Measurements from ENCODE around the gene EPN2. TPM values are rescaled to one million over a fixed set of nuclear protein-coding genes. Genes with fewer than 3 reads are reported as not detected.
A peak's percentile ranks its signal among the peaks of the same experiment; 100 is the strongest.

EPN2 gene
- total RNA-seq, 4 donors from 2014 or later, result 23.9 to 35.1 (median 34.1) TPM

- DNase-seq, result peak in 1 of 3 donors; percentile 35
- Histone ChIP-seq H3K27ac (no peak overlapping the region), H3K27me3 (no peaks in the 10 kb centered on the region), H3K4me1 (peaks cover 0 to 6% (median 3%) of the 10 kb centered on the region in 4 donors), H3K9me3 (no peaks in the 10 kb centered on the region), H3K4me3 (no peak overlapping the region), H3K36me3 (peaks cover 0 to 18% (median 0%) of the 10 kb centered on the region in 3 donors)
- no peak for TF ChIP-seq POLR2A (IDR thresholded peaks at IDR 0.05)
- TF ChIP-seq CTCF (IDR thresholded peaks at IDR 0.05), result no peak
Measured at GRCh38 chr17:19333736-19334290, 96.6 kb downstream of the EPN2 start.

- Histone ChIP-seq H3K36me3 (peaks cover 0 to 14% (median 0%) of the 10 kb centered on the region in 3 donors), H3K4me1 (peaks cover 0 to 6% (median 3%) of the 10 kb centered on the region in 4 donors), H3K9me3 (no peaks in the 10 kb centered on the region), H3K27ac (no peak overlapping the region), H3K4me3 (no peak overlapping the region), H3K27me3 (no peaks in the 10 kb centered on the region)
- no peak for DNase-seq
- TF ChIP-seq CTCF (IDR thresholded peaks at IDR 0.05), result no peak
- no peak for TF ChIP-seq POLR2A (IDR thresholded peaks at IDR 0.05)
Measured at GRCh38 chr17:19334331-19334730, 97.2 kb downstream of the EPN2 start.

- H3K9me3 ChIP-seq, result no peaks in the 10 kb centered on the region
- H3K27me3 ChIP-seq, result no peaks in the 10 kb centered on the region
- H3K4me1 ChIP-seq, result peaks cover 0 to 6% (median 3%) of the 10 kb centered on the region in 4 donors
- TF ChIP-seq CTCF (IDR thresholded peaks at IDR 0.05), result no peak
- peaks cover 0 to 14% (median 0%) of the 10 kb centered on the region in 3 donors for H3K36me3 ChIP-seq
- H3K4me3 ChIP-seq, result no peak overlapping the region
- DNase-seq, result peak in 1 of 3 donors; percentile 43
- H3K27ac ChIP-seq, result no peak overlapping the region
Measured at GRCh38 chr17:19335951-19336631, 98.9 kb downstream of the EPN2 start.

- H3K27me3 ChIP-seq, result no peaks in the 10 kb centered on the region
- TF ChIP-seq CTCF (IDR thresholded peaks at IDR 0.05), result peak in 3 of 6 experiments; percentile 50 to 58 (median 51)
- TF ChIP-seq POLR2A (IDR thresholded peaks at IDR 0.05), result no peak
- no peak overlapping the region for H3K4me3 ChIP-seq
- DNase-seq, result peak in 2 of 3 donors; percentile 54 to 72
- H3K27ac ChIP-seq, result no peak overlapping the region
- H3K4me1 ChIP-seq, result peaks cover 0 to 6% (median 3%) of the 10 kb centered on the region in 4 donors
- H3K36me3 ChIP-seq, result peaks cover 0 to 8% (median 0%) of the 10 kb centered on the region in 3 donors
- no peaks in the 10 kb centered on the region for H3K9me3 ChIP-seq
Measured at GRCh38 chr17:19336938-19337711, 100.0 kb downstream of the EPN2 start.

GRCh38 chr17:19337712-19338023, 100.5 kb downstream of the EPN2 start:
- Histone ChIP-seq H3K4me3 (no peak overlapping the region), H3K4me1 (peaks cover 0 to 6% (median 3%) of the 10 kb centered on the region in 4 donors), H3K36me3 (peaks cover 0 to 8% (median 0%) of the 10 kb centered on the region in 3 donors), H3K27me3 (no peaks in the 10 kb centered on the region), H3K9me3 (no peaks in the 10 kb centered on the region), H3K27ac (no peak overlapping the region)
- DNase-seq, result no peak
- TF ChIP-seq POLR2A (IDR thresholded peaks at IDR 0.05) (no peak), CTCF (IDR thresholded peaks at IDR 0.05) (no peak)
